Fibroblast of villous mesenchyme (primary cell): ENCODE data around the gene SCTR. TPM values are rescaled to one million over a fixed set of nuclear protein-coding genes. Genes with fewer than 3 reads are reported as not detected.

ENCODE experiments used
- DNase-seq: peaks from one replicate; pipeline ENCODE4 v3.0.0-alpha.2; 2010; ENCODE audit warnings: low read depth
- H3K4me3 ChIP-seq: 2 replicates; pipeline ENCODE4 v1.5.1; 2011; ENCODE audit warnings: low read depth, mild to moderate bottlenecking, low read length
- total RNA-seq: library from RNA; depleted of rRNA; stranded (reverse); fragments of >200 nt; gene quantifications from 2 replicates; pipeline ENCODE4 v1.2.3, GENCODE V29; 2012
- TF ChIP-seq, protein P1 (sequence below): IDR thresholded peaks from 2 replicates; pipeline ENCODE4 v1.5.1; 2012; ENCODE audit warnings: low read depth, mild to moderate bottlenecking, low read length; ENCODE audit not compliant: insufficient read depth

Gene SCTR
- total RNA-seq, 1 donor, result not detected

DNA sequence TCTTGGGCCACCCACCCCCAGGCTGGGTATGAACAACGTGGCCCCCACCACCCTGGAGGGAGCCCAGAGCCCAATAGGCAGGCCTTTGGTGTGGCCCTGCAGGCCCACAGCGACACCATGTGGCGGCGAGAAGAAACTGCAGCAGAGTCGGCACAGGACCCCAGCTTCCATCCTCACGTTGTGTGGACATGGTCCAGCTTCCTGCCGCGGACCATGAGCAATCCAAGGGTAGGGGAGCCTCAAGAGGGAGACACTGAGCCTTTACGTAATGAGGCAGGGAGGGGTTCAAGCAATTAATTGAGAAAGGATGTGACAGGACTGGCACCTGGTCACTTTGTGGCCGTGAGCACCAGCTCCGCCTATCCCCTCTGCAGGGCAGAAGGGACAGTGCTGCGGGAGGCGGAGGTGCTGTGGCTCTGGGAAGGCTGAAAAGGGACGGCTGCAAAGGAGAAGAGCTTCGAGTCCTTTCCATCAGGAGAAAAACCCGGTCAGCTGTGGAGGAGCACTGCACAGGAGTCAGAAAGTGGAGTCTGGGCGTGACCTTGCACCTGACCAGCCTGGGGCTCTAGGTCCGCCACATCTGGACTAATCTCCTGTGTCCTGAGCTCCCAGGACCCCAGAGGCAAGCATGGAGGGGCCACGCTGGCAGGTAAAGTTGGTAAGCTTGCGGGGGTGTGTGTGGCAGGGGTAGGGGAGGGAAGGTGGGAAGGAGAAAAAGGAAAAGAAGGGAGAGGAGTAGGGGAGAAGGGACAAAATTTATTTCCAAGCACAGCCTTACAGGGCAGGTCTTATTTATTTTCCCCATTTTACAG is 47.8 kb downstream of the SCTR start:
- TF ChIP-seq, protein P1, sequence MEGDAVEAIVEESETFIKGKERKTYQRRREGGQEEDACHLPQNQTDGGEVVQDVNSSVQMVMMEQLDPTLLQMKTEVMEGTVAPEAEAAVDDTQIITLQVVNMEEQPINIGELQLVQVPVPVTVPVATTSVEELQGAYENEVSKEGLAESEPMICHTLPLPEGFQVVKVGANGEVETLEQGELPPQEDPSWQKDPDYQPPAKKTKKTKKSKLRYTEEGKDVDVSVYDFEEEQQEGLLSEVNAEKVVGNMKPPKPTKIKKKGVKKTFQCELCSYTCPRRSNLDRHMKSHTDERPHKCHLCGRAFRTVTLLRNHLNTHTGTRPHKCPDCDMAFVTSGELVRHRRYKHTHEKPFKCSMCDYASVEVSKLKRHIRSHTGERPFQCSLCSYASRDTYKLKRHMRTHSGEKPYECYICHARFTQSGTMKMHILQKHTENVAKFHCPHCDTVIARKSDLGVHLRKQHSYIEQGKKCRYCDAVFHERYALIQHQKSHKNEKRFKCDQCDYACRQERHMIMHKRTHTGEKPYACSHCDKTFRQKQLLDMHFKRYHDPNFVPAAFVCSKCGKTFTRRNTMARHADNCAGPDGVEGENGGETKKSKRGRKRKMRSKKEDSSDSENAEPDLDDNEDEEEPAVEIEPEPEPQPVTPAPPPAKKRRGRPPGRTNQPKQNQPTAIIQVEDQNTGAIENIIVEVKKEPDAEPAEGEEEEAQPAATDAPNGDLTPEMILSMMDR, result peak; percentile 93
- DNase-seq, result peak; percentile 59
- no peak overlapping the region for H3K4me3 ChIP-seq

DNA sequence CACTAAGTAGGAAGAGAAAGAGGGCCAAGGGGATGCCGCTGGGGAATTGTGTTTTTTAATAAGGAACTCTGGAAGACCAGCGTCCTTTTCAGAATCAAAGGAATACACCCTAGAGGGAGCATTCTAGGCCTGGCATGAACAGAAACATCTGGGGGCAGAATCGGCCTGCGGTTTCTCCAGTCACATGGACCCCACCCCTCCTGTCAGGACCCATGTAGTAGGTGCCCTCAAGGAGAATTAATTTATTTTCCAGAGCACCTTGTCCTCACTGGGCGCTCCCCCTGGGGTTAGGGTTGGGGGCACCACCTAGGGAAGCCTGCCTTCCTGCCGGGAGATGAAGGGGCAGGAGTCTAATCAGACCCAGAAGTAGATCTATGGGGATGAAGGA is 48.4 kb downstream of the SCTR start:
- H3K4me3 ChIP-seq, result no peak overlapping the region
- TF ChIP-seq, protein P1, result no peak
- no peak for DNase-seq

DNA sequence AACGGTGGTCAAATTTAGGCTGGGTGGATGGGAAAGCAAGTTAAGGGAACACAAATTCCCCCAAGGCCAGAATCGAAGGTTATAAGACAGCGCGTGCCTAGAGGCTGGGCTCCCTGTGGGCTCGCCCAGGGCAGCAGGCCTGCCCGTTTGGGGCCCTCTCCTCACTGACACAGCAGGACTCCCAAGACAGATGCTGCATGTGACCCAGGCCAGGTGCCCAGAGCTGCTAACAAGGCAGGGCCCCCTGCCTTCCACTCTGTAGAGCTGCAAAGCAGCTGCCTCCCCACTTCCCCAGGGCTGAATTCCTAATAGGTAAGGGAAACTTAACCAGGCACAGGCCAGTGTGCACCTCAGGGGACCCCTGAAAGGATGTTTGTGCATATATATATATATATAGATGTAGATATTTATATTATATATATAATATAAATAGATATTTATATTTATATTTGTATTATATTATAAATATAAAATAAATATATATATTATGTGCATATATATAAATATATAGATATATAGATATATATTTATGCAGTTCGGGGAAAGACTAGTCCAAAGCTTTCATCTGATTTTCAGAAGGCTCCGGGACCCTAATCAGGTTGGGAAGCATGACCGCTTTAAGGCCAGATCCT is 48.9 kb downstream of the SCTR start:
- no peak for DNase-seq
- H3K4me3 ChIP-seq, result no peak overlapping the region
- TF ChIP-seq, protein P1, result no peak

DNA sequence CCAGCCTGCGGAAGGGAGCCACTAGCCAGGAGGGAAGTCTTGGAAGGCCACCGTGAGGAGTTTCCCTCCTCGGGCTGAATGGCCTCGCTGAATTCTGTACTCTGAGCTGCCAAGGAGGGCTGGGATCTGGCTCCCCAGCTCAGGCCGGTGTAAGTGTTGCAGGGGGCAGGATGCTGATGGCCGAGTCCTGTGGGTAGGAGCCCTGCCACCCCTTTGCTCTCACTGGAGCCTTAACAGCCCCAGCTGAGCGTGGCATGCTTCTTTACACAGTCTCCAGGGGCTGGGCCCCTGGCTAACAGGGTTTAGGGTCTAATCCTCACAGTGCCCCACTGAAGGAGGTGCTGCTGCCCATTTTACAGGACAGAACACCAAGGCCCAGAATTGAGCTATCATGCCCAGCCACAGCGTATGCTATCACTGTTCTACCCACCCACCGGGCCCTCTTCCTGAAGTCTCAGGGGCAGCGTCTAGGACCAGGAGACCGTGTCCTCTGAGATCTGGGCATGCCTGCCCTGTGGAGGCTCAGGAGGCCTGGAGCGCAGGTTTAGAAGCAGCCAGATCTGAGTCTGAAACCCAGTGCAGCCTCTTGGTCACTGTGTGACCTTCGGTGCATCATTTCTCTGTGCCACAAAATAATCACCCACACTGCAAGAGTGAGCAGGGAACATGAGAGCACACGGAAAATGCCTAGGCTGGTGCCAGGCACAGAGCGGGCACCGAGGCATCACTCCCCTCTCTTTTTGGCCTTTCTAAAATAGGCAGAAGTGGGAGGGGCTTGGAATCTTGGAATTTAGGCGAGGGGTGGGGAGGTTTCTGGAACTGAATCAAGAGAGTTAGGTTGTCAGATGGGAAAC is 49.7 kb downstream of the SCTR start:
- DNase-seq, result no peak
- no peak overlapping the region for H3K4me3 ChIP-seq
- TF ChIP-seq, protein P1, result no peak

DNA sequence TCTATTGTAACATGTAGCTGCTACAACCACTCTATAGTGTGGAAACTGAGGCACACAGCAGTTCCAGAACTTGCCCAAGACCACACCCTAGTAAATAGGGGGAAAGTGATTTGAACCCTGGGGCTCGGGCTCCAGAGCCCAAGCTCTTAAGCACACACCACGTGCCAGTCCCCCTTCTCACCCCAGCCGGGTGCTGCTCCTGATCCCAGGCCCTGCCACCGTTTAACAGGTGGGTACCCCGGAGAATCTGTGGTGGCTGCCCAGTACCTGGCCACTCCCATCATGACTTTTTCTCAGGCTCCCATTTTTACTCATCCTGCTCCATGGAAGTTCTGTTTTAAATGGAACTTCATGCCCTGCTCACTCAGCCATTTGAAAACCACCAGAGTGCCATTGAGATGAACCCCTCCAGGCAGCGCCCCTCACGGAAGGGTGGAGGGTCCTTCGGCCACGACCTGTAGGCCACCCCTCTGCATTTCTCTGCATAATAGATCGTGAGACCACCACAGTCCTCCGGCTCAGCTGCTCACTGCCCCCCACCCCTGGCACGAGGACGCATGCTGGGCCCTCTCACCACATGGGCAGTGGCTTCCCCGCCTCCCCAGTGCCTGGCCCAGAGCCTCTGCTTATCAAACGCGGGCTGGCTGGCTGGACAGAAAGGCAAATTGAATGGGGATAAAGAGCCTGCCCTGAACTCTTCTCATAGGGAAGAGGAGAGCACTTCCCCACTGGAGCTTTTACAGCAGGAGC is 50.5 kb downstream of the SCTR start:
- TF ChIP-seq, protein P1, result no peak
- no peak for DNase-seq

DNA sequence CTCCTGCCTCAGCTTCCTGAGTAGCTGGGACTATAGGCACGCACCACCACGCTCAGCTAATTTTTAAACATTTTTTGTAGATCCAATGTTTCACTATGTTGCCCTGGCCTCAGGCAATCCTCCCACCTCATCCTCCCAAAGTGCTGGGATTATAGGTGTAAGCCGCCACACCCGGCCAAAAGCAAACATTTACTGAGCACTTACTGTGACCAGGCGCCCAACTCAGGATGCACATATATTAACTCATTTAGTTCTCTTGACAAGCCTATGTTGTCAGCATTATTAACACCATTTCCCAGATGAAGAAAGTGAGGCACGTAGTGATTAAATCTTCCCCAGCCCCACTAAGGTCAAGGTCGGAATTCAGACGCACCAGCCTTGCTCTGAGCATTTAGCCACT is 51.5 kb downstream of the SCTR start:
- TF ChIP-seq, protein P1, result no peak
- DNase-seq, result no peak
- H3K4me3 ChIP-seq, result no peak overlapping the region

More for the DNA sequence above, 50.5 kb downstream of the SCTR start:
- H3K4me3 ChIP-seq, result no peak overlapping the region
